ENCODE data around the gene HSPB6. TPM values are rescaled to one million over a fixed set of nuclear protein-coding genes. Genes with fewer than 3 reads are reported as not detected.

HSPB6 gene
- total RNA-seq, 1 experiment from 2014 or later = 0.93 TPM

- no peaks in the 10 kb centered on the region for H4K20me1 ChIP-seq (ENCODE audit: insufficient read depth)
- RAD21 ChIA-PET (ENCODE audit: low non-redundant PET in 1 of 2, low total read pairs in 2 of 2, uncharacterized antibody in 2 of 2, unreplicated experiment in 2 of 2) = no interaction called here
- no peaks in the 10 kb centered on the region for H3K9me2 ChIP-seq (ENCODE audit: insufficient read depth)
- ATAC-seq = no peak
- CTCF ChIA-PET = no interaction called here
- H2AFZ ChIP-seq (ENCODE audit: low read depth, low read length, poor library complexity, severe bottlenecking) = no peak overlapping the region
- no peaks in the 10 kb centered on the region for H3K79me2 ChIP-seq (ENCODE audit: insufficient read depth, low read length)
- H3K4me1 ChIP-seq (ENCODE audit: control insufficient read depth in 1 of 2, insufficient read depth in 2 of 2, low read length in 2 of 2) = no peaks in the 10 kb centered on the region
- H3K27ac ChIP-seq (ENCODE audit: low read depth, low read length) = no peak overlapping the region
- no peak for DNase-seq (ENCODE audit: low read depth, low spot score)
- no peaks in the 10 kb centered on the region for H3K9me3 ChIP-seq (ENCODE audit: control insufficient read depth in 1 of 2, insufficient read depth in 1 of 2, low read depth in 1 of 2, low read length in 2 of 2)
- TF ChIP-seq POLR2AphosphoS5 (IDR thresholded peaks at IDR 0.05; ENCODE audit: low read depth, low read length) (no peak), CBX3 (IDR thresholded peaks at IDR 0.05; ENCODE audit: low read depth) (no peak), SIN3A (IDR thresholded peaks at IDR 0.05; ENCODE audit: low read depth) (no peak), ELF1 (IDR thresholded peaks at IDR 0.05; ENCODE audit: borderline replicate concordance, low read depth) (no peak), YY1 (IDR thresholded peaks at IDR 0.05; ENCODE audit: extremely low read depth, insufficient replicate concordance, low read depth, low read length) (no peak), SP1 (IDR thresholded peaks at IDR 0.05; ENCODE audit: low read depth) (no peak), CEBPB (IDR thresholded peaks at IDR 0.05; ENCODE audit: low read depth) (no peak), MAX (IDR thresholded peaks at IDR 0.05) (no peak), EGR1 (IDR thresholded peaks at IDR 0.05; ENCODE audit: low read depth) (no peak), EZH2phosphoT487 (IDR thresholded peaks at IDR 0.05; ENCODE audit: borderline replicate concordance) (no peak), ZFX (IDR thresholded peaks at IDR 0.05) (no peak), POLR2A (IDR thresholded peaks at IDR 0.05; ENCODE audit: borderline replicate concordance, extremely low read depth, insufficient read depth, insufficient read length) (no peak), RAD21 (IDR thresholded peaks at IDR 0.05; ENCODE audit: low read depth) (no peak), ZNF274 (IDR thresholded peaks at IDR 0.05; ENCODE audit: low read depth, low read length) (no peak), TCF7L2 (IDR thresholded peaks at IDR 0.05; ENCODE audit: borderline replicate concordance, extremely low read depth, insufficient read depth, insufficient read length) (no peak)
- TF ChIP-seq, protein P1, sequence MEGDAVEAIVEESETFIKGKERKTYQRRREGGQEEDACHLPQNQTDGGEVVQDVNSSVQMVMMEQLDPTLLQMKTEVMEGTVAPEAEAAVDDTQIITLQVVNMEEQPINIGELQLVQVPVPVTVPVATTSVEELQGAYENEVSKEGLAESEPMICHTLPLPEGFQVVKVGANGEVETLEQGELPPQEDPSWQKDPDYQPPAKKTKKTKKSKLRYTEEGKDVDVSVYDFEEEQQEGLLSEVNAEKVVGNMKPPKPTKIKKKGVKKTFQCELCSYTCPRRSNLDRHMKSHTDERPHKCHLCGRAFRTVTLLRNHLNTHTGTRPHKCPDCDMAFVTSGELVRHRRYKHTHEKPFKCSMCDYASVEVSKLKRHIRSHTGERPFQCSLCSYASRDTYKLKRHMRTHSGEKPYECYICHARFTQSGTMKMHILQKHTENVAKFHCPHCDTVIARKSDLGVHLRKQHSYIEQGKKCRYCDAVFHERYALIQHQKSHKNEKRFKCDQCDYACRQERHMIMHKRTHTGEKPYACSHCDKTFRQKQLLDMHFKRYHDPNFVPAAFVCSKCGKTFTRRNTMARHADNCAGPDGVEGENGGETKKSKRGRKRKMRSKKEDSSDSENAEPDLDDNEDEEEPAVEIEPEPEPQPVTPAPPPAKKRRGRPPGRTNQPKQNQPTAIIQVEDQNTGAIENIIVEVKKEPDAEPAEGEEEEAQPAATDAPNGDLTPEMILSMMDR (IDR thresholded peaks at IDR 0.05 in 2 of 3, conservative IDR thresholded peaks at IDR 0.05 in 1 of 3; ENCODE audit: borderline replicate concordance in 1 of 3, insufficient read depth in 1 of 3, low read depth in 2 of 3, low read length in 2 of 3) = no peak
- TF ChIP-seq, protein P2, sequence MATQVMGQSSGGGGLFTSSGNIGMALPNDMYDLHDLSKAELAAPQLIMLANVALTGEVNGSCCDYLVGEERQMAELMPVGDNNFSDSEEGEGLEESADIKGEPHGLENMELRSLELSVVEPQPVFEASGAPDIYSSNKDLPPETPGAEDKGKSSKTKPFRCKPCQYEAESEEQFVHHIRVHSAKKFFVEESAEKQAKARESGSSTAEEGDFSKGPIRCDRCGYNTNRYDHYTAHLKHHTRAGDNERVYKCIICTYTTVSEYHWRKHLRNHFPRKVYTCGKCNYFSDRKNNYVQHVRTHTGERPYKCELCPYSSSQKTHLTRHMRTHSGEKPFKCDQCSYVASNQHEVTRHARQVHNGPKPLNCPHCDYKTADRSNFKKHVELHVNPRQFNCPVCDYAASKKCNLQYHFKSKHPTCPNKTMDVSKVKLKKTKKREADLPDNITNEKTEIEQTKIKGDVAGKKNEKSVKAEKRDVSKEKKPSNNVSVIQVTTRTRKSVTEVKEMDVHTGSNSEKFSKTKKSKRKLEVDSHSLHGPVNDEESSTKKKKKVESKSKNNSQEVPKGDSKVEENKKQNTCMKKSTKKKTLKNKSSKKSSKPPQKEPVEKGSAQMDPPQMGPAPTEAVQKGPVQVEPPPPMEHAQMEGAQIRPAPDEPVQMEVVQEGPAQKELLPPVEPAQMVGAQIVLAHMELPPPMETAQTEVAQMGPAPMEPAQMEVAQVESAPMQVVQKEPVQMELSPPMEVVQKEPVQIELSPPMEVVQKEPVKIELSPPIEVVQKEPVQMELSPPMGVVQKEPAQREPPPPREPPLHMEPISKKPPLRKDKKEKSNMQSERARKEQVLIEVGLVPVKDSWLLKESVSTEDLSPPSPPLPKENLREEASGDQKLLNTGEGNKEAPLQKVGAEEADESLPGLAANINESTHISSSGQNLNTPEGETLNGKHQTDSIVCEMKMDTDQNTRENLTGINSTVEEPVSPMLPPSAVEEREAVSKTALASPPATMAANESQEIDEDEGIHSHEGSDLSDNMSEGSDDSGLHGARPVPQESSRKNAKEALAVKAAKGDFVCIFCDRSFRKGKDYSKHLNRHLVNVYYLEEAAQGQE (IDR thresholded peaks at IDR 0.05; ENCODE audit: low read depth) = no peak
- TF ChIP-seq, protein P3, sequence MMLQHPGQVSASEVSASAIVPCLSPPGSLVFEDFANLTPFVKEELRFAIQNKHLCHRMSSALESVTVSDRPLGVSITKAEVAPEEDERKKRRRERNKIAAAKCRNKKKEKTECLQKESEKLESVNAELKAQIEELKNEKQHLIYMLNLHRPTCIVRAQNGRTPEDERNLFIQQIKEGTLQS (IDR thresholded peaks at IDR 0.05) = no peak
- no peak overlapping the region for H3K9ac ChIP-seq (ENCODE audit: low read length)
- peaks cover 41 to 54% of the 10 kb centered on the region in 2 experiments for H3K36me3 ChIP-seq (ENCODE audit: control insufficient read depth in 1 of 2, insufficient read depth in 2 of 2, low read length in 2 of 2)
- H3K4me3 ChIP-seq (replicated peaks in 1 of 2; ENCODE audit: low read depth in 1 of 2, low read length in 2 of 2) = no peak overlapping the region
- no TSS peak for BruUV-seq (replicated peaks)
- H3K4me2 ChIP-seq (ENCODE audit: low read length) = no peak overlapping the region
- POLR2A ChIA-PET = no interaction called here
- H3K27me3 ChIP-seq (ENCODE audit: insufficient read depth, low read length) = no peaks in the 10 kb centered on the region
- intact Hi-C loops (cut with micrococcal nuclease) = no loop called here
Measured at GRCh38 chr19:35732540-35733179, 24.2 kb downstream of the HSPB6 start.
